Stimulated activated CD4-positive, alpha-beta T cell treated with anti-CD3 and anti-CD28 coated beads, TNF-alpha, amount 100 ng/mL, for 1 hour (primary cell): ENCODE results near the gene CCDC148.
"Not testable (repeated sequence)": the region's sequence is repeated elsewhere in the genome, so short reads cannot be mapped to it uniquely, and the experiment has no call there.

Experiments used
- DNase-seq, 3 donors: peaks; one replicate each; pipeline ENCODE4 v3.0.0-alpha.2; 2020; ENCODE audit warnings: low read depth in 3 of 3, low spot score in 1 of 3

The CCDC148 gene

DNA sequence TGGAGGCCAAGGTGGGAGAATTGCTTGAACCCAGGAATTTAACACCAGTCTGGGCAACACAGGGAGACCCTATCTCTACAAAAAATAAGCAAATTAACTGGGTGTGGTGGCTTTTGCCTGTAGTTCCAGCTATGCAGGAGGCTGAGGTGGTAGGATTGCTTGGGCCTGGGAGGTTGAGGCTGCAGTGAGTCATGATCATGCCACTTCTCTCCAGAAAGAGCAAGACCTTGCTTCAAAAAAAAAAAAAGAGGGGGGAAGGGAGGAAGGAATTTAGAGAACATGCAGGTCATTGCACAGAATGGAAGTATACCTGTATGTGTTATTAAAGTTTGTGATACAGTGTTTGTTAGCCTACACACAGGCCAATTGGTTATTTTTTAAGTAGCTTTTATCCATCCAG is 26.0 kb upstream of the CCDC148 start:
- DNase-seq: no peak

DNA sequence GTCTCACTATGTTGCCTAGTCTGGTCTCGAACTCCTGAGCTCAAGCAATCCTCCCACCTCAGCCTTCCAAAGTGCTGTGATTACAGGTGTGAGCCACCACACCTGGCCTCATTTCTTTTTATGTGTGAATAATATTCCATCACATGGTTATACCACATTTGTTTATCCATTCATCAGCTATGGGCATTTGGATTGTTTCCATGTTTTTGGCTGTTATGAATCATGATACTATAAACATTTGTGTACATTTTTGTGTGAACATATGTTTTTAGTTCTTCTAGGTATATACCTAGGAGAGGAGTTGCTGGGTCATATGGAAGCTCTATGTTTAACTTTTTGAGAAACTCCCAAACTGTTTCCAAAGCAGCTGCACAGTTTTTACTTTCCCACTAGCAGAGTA is 24.6 kb upstream of the CCDC148 start:
- DNase-seq: no peak

DNA sequence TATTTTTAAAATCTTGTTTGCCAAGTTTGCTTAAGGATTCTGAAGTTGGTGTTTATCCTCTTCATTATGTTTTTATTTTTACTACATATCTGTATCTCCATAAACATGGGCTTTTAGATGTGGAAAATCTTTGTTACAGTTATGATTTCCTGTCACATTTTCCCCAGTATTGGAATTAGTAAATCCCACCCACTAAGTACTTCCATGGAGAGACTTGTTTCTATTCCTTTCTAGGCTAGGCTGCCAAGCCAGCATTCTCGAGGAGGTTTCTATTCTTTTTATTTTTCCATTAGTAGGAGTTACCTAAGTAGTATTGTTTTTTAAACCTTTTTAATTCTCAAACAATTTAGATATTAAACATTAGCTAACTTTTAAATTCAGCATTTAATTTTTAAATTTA is 22.3 kb upstream of the CCDC148 start:
- no peak for DNase-seq

DNA sequence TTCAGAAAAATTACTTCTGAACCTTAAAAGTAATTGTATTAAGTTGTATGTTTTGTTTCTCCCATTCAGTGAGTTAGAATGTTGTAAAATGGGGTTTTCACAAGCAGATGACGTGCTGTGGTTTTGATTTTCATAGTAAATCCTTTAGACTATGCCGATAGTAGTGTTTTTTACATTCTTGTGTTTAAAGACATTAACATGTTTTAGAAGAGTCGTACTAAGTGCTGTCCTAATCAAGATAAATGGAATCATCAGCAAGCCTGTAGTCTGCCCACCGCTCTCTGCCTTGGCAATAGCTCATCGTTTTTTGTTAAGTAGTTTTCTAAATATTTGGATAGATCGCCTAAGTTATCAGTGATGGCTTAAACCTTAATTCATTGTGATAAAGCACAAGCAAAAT is 21.7 kb upstream of the CCDC148 start:
- DNase-seq: no peak

DNA sequence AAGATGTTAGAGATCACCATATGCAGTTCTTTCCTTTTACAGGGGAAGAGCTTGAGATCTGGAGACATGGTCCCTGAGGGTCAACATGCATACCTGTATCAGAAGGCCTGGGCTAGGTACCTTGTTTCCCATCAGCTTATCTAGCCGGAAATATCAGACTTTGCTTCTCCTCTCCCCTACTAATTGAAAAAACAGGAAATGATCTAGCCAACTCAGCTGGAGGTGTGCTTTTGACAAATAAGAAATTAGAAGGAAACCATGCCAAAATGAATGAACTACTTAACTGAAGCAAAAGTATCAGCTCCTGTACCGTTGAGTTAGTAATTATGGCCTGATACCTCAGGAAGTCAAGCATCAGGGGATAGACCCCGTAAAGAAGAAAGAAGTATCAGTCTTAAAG is 20.6 kb upstream of the CCDC148 start:
- DNase-seq: no peak

DNA sequence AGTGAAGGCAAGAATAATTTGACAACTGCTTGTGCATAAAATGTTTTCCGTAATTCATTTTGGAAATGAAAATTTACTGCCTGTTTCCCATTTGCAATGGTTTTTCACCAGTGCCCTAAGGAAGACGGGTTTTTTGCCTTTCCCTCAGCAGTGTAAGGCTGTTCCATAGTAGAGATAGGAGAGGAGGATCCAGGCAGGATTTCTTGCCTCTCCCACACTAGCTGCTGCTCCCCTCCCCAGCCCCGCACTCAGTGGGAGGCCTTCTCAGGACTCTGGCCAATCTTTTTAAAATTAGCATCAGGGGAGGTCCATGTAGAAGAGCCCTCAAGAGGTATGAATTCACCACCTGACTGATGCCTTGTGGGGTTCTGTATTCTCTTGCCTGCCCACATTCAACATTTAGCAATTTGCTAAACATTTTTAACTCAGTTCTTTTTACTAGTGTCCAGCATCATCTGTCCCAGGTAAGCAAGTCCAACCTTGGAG is 18.0 kb upstream of the CCDC148 start:
- not testable (repeated sequence) for DNase-seq

DNA sequence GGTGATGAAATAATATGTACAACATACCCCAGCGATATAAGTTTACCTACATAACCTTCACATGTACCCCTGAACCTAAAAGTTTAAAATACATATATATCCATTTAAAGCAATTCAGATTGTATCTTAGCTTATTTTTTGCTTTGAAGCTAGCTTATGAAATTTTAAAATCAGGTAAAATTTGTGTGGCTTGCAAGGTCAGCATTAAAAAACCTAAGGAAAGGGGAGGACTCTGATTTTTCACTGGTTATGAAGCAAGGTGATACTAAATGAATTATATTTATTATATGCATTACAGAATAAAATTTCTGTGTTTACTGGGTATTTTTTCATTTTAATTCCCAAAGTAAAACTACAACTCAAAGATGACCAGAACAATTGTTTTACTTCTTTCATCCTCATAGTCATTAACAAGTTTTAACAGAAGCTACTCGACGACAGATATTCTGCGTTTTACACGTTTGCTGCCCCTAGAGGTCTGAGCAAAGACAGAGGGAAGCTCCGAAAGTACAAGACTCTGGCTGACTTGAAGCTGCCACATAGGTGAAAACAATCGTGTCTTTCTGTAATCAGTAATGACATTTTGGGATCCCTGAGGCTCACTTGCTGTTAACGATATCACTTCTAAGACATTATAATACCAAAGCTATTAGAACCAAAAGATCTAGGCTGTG is 17.3 kb upstream of the CCDC148 start:
- DNase-seq: no peak

DNA sequence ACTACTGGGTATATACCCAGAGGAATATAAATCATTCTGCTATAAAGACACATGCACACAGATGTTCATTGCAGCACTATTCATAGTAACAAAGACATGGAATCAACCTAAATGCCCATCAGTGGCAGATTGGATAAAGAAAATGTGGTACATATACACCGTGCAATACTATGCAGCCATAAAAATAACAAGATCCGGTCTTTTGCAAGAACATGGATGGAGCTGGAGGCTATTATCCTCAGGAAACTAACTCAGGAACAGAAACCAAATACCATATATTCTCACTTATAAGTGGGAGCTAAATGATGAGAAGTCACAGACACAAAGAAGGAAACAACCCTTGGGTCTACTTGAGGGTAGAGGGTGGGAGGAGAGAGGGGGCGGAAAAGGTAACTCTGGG is 16.7 kb upstream of the CCDC148 start:
- not testable (repeated sequence) for DNase-seq

DNA sequence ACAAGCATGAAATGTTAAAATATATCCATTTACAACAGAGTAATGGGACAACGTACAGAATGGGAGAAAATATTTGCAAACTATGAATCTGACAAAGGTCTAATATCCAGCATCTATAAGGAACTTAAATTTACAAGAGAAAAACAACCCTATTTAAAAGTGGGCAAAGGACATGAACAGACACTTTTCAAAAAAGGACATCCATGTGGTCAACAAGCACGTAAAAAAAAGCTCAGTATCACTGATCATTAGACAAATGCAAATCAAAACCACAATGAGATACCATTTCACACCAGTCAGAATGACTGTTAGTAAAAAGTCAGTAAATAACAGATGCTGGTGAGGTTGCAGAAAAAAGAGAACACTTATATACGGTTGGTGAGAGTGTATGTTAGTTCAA is 16.3 kb upstream of the CCDC148 start:
- not testable (repeated sequence) for DNase-seq

DNA sequence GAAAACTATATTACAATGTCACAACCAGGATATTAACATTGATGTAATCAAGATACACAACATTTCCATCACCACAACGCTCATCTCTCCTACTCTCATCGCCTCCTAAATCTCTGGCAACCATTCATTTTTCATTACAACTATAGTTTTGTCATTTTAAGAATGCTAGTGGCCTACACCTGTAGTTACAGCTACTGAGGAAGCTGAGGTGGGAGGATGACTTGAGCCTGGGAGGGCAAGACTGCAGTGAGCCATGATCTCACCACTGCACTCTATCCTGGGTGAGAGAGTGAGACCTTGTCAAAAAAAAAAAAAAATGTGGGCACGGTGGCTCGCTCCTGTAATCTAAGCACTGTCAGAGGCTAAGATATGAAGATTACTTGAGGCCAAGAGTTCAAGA is 10.7 kb upstream of the CCDC148 start:
- DNase-seq: no peak

DNA sequence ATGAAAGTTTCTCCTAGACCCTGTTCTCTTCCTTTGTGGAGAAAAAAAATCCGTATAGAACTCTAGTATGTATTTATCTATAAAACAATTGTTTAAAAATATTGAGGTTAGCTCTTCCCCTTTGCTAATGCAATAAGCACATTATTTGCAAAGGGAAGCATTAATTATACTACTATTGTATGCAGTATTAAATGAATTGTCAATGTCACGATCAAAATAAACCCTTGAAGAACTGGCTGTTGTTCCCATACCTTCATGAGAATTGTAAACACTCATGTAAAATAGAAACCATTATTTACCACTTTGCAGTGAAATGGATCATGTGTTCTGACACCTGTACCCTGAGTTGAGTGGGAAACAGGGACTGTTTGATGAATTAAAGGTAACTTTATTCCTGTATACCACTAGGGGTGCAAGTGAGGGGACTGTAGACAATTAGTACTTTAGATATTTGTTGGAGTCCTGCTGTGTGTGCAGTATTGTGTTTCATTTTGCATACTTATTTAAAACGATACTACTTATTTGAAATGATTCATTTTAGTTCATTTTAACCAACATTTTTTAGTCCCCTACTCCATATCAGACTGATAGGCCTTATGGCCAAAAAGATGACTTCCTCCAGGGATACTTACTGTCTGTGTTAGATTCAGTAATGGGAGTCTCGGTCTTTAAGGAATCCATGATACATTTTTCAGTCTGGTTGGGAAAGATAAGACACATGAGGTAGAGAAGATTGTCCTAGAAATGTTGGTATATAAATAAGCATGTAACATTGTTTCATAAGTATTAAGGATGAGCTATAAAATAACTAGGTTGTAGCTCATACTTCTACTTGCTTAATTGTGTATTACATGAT is 8.1 kb upstream of the CCDC148 start:
- no peak for DNase-seq

DNA sequence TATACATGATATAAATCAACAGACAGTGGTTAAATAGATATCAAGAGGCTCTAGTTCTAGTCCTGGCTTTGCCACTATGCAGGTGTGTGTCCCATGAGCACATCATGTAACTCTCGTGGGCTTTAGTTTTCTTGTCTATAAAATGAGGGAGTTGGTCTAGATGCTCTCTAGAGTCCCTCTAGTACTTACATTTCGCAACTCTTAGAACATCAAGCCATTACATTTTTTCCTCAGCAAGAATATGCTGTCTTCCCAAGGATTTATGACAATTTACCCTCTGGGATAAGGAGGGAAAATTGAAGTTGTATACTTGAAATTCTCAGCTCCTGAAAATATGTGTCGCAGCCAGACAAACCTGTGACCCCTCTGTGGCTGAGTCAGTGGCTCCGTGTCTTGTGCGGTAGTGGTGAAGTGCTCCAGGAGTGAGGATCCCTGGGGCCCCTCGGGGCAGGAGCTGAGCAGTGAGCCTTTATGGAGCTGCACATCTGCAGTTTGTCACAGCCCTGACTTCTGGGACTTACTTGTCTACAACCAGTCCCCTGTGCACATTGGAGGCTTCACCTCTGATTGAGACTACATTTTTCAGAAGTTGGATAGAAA is 7.0 kb upstream of the CCDC148 start:
- DNase-seq: no peak

DNA sequence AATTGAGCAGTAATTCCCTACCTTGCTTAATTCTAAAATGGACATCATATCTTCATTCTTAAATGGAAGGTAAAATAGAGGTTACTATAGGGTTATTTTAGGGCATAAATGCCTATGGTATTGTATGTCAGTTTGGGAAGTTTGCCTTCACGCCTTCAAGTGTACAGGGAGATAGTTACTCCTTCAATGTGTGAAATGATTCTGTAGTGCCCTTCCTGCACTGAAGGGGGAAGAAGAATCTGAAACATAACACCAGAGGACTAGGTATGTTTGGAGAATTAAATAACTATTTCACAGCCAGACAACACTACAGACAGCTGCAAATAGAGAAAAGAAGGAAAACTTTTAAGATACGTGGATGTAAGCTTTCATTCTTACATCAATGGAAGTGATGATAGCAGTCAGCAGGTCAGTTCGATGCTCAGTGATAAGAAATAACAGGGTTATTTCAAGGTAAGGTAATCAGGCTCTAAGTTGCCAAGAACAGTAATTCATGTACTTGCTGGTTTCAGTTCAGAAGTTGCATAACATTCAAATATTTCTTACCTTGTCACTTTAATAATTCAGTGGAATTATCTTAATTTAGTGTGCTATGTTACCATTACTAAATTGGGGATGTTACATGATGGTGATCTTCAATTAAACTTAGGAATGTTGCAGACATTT is 4.2 kb upstream of the CCDC148 start:
- no peak for DNase-seq

DNA sequence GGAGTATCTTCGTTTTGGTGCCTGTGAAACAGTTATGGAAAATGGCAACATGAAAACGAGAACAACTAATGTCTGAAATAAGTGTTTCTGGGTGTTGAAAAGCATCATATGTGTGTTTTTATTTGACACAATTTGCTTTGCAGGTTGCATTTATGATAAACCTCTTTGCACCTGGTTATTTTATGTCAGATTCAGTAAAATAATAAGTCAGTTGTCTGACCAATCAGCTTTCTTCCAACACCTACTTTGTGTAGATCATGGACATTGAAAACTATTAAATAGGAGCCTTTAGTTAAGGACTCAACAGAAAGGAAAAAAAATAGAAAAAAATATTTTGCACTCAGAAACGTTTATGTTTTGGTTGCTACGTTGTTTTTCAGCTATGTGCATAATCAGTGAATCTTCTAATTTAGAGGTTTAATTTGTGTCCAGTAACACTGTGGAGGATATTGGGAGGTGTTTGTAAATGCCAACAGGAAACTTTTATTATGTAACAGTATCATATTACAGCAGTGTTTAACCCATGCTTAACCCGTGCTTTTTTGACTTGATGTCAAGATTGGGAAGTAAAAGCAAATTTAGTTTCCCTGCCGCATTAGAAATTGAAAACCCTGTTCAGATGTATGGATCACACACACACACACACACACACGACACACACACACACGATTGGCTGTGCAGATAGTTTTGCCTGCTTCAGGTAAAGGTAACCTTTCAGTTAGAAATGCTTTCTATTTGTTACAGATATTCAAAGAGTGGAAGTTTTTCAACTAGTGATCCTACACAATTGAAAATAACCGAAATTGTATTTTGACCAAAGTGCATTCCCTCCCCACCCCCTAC is 2.8 kb upstream of the CCDC148 start:
- DNase-seq: no peak

DNA sequence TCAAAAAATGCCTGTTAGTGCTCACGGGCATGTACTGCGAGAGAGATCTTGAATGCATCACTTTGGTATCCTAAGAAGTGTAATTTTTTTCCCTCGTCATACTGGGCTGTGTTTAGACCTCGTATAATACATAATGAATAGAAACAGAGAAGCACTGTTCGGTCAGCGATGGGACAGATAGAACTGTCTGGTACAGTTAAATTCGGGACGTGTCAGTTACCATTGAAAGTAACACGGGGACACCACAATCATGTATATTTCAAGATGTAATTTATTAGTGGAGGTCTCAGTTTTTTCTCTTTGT is 2.0 kb upstream of the CCDC148 start:
- DNase-seq: no peak

DNA sequence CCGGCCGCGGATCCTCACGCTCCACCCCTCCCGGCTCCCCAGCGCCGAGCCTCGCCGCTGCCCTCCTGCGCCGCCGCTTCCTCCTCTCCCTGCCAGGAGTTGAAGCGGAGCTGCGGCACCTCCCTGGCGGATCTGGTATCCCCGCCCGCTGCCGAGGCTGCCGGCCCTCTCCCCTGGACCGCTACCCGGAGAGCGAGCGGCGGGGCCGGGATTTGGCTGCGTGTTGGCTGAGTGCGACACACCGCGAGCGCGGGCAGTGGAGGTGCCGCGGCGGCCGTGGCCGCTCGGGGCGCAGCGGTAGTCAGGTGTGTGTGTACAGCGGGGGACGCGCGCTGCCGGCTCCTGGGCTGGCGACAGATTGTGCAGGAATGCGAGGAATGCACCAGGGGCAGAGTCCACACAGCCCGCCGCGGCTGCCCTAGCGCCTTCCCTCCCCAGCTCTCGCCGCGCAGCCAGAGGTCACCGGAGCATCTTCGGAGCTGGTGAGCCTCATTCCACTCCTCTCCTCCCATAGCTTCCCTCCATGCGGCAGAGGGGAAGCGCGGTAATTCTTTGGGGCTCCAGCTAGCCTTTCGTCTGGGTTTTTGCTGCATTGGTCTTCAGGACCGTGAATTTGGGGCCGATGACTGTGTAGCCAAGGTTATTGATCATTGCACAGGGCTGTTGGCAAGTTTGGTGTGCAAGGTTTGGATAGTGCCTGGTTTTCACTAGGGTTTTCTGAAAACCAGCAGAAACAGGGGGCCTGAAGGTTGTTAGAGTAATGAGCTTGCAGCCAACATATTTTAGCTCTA is 1.5 kb upstream of the CCDC148 start:
- DNase-seq: peak in 1 of 3 donors; percentile 43

DNA sequence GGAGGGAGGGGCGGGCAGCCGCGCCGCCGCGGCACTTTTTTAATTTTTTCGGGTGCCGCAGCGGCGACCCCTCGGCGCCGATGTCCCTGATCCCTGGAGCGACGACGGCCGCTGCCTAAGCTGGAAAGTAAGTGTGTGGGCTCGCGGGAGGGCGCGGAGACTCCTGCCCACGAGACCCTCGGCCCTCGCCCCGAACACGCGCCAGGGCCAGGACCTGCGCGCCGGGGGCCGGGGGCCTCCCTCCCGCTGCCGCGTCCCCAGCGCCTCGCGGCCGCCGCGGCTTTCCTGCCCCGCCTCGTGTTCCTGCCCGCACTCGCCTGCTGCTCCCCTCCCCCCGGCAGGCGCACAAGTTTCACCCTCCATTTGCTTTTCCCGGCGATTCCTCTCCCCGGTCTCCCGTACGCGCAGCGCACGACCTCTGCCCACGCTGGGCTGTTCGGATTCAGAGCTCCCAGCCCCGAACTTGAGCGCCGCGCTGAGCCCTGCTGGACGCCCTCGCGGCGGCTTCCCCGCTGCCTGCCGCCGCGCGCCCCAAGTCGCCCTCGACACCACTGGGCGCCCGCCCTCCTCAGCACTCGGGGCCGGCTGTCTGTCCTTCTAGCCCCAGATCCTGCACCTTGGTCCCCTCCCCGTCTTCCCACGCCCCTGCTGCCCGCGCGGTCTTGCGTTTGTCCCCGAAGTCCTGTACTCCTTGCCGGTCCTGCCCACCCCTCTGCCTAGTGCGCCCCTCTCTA is 706 bp upstream of the CCDC148 start:
- DNase-seq: peak in 1 of 3 donors; percentile 37

DNA sequence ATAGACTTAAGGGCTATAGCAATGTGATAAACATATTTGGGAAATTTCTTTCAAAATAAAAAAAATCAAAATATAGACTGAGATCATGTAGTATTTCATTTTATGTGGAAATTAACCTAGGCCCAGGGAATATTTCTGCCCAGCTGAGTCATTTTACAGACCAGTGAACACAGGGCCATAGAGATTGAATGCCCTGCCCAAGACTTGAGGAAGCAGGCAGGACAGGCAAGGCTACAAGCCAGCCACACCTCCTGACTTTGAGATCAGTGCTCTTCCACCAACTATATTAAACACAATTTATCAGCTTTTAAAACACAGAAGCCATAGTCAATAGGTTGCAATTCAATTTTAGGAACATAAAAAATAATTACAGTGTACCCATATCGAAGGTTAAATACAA is 12.9 kb downstream of the CCDC148 start:
- DNase-seq: no peak

DNA sequence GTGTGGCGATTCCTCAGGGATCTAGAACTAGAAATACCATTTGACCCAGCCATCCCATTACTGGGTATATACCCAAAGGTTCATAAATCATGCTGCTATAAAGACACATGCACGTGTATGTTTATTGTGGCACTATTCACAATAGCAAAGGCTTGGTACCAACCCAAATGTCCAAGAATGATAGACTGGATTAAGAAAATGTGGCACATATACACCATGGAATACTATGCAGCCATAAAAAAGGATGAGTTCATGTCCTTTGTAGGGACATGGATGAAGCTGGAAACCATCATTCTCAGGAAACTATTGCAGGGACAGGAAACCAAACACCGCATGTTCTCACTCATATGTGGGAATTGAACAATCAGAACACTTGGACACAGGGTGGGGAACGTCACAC is 17.5 kb downstream of the CCDC148 start:
- not testable (repeated sequence) for DNase-seq
